ENCODE results near the gene SLC12A7.
"Not testable (repeated sequence)": the region's sequence is repeated elsewhere in the genome, so short reads cannot be mapped to it uniquely, and the experiment has no call there.

SLC12A7 gene

GRCh38 chr5:1088031-1088430, 23.8 kb downstream of the SLC12A7 start:
- TF ChIP-seq TAF1 (IDR thresholded peaks at IDR 0.05; ENCODE audit: borderline replicate concordance, low read depth, low read length) = no peak
- TF ChIP-seq POLR2A (IDR thresholded peaks at IDR 0.05; ENCODE audit: low read depth, low read length) = no peak
- no peak for TF ChIP-seq POLR2AphosphoS5 (IDR thresholded peaks at IDR 0.05; ENCODE audit: low read depth, low read length)
- no peak for FAIRE-seq

GRCh38 chr5:1087428-1087827, 24.4 kb downstream of the SLC12A7 start:
- FAIRE-seq (no peak), DNase-seq (ENCODE audit: insufficient read length) (no peak)
- TF ChIP-seq TAF1 (IDR thresholded peaks at IDR 0.05; ENCODE audit: borderline replicate concordance, low read depth, low read length) = no peak
- TF ChIP-seq POLR2A (IDR thresholded peaks at IDR 0.05; ENCODE audit: low read depth, low read length) = no peak
- no peak for TF ChIP-seq POLR2AphosphoS5 (IDR thresholded peaks at IDR 0.05; ENCODE audit: low read depth, low read length)

More at GRCh38 chr5:1088031-1088430, 23.8 kb downstream of the SLC12A7 start:
- DNase-seq (ENCODE audit: insufficient read length) = no peak

GRCh38 chr5:1086871-1087270, 25.0 kb downstream of the SLC12A7 start:
- FAIRE-seq (no peak), DNase-seq (ENCODE audit: insufficient read length) (no peak)
- TF ChIP-seq POLR2A (IDR thresholded peaks at IDR 0.05; ENCODE audit: low read depth, low read length) = no peak
- TF ChIP-seq POLR2AphosphoS5 (IDR thresholded peaks at IDR 0.05; ENCODE audit: low read depth, low read length) = no peak
- no peak for TF ChIP-seq TAF1 (IDR thresholded peaks at IDR 0.05; ENCODE audit: borderline replicate concordance, low read depth, low read length)

GRCh38 chr5:1086137-1086536, 25.7 kb downstream of the SLC12A7 start:
- no peak for TF ChIP-seq POLR2A (IDR thresholded peaks at IDR 0.05; ENCODE audit: low read depth, low read length)
- TF ChIP-seq TAF1 (IDR thresholded peaks at IDR 0.05; ENCODE audit: borderline replicate concordance, low read depth, low read length) = no peak
- TF ChIP-seq POLR2AphosphoS5 (IDR thresholded peaks at IDR 0.05; ENCODE audit: low read depth, low read length) = no peak
- no peak for FAIRE-seq
- no peak for DNase-seq (ENCODE audit: insufficient read length)

GRCh38 chr5:1085391-1085790, 26.5 kb downstream of the SLC12A7 start:
- no peak for DNase-seq (ENCODE audit: insufficient read length)
- TF ChIP-seq POLR2A (IDR thresholded peaks at IDR 0.05; ENCODE audit: low read depth, low read length) = no peak
- no peak for TF ChIP-seq TAF1 (IDR thresholded peaks at IDR 0.05; ENCODE audit: borderline replicate concordance, low read depth, low read length)
- no peak for TF ChIP-seq POLR2AphosphoS5 (IDR thresholded peaks at IDR 0.05; ENCODE audit: low read depth, low read length)

GRCh38 chr5:1083823-1084605, 27.8 kb downstream of the SLC12A7 start:
- FAIRE-seq = no peak
- TF ChIP-seq TAF1 (IDR thresholded peaks at IDR 0.05; ENCODE audit: borderline replicate concordance, low read depth, low read length) (no peak), POLR2A (IDR thresholded peaks at IDR 0.05; ENCODE audit: low read depth, low read length) (no peak), POLR2AphosphoS5 (IDR thresholded peaks at IDR 0.05; ENCODE audit: low read depth, low read length) (no peak)

More at GRCh38 chr5:1085391-1085790, 26.5 kb downstream of the SLC12A7 start:
- no peak for FAIRE-seq

GRCh38 chr5:1083026-1083425, 28.8 kb downstream of the SLC12A7 start:
- DNase-seq (ENCODE audit: insufficient read length); FAIRE-seq: not testable (repeated sequence)

More at GRCh38 chr5:1083823-1084605, 27.8 kb downstream of the SLC12A7 start:
- no peak for DNase-seq (ENCODE audit: insufficient read length)

- TF ChIP-seq TAF1 (IDR thresholded peaks at IDR 0.05; ENCODE audit: borderline replicate concordance, low read depth, low read length) (no peak), POLR2AphosphoS5 (IDR thresholded peaks at IDR 0.05; ENCODE audit: low read depth, low read length) (no peak), POLR2A (IDR thresholded peaks at IDR 0.05; ENCODE audit: low read depth, low read length) (no peak)
- DNase-seq (ENCODE audit: insufficient read length) (no peak), FAIRE-seq (no peak)
These were observed 30.3 kb downstream of the SLC12A7 start for GRCh38 chr5:1081519-1081918.

- TF ChIP-seq TAF1 (IDR thresholded peaks at IDR 0.05; ENCODE audit: borderline replicate concordance, low read depth, low read length) (no peak), POLR2AphosphoS5 (IDR thresholded peaks at IDR 0.05; ENCODE audit: low read depth, low read length) (no peak), POLR2A (IDR thresholded peaks at IDR 0.05; ENCODE audit: low read depth, low read length) (no peak)
- FAIRE-seq (no peak), DNase-seq (ENCODE audit: insufficient read length) (no peak)
These were observed 31.4 kb downstream of the SLC12A7 start for GRCh38 chr5:1080432-1080831.

- no peak for DNase-seq (ENCODE audit: insufficient read length)
These were observed 31.9 kb downstream of the SLC12A7 start for GRCh38 chr5:1079961-1080360.

GRCh38 chr5:1079486-1079885, 32.4 kb downstream of the SLC12A7 start:
- DNase-seq (ENCODE audit: insufficient read length) (no peak), FAIRE-seq (no peak)
- no peak for TF ChIP-seq POLR2AphosphoS5 (IDR thresholded peaks at IDR 0.05; ENCODE audit: low read depth, low read length)
- no peak for TF ChIP-seq TAF1 (IDR thresholded peaks at IDR 0.05; ENCODE audit: borderline replicate concordance, low read depth, low read length)
- no peak for TF ChIP-seq POLR2A (IDR thresholded peaks at IDR 0.05; ENCODE audit: low read depth, low read length)

More at GRCh38 chr5:1079961-1080360, 31.9 kb downstream of the SLC12A7 start:
- TF ChIP-seq POLR2AphosphoS5 (IDR thresholded peaks at IDR 0.05; ENCODE audit: low read depth, low read length) = no peak
- TF ChIP-seq POLR2A (IDR thresholded peaks at IDR 0.05; ENCODE audit: low read depth, low read length) = no peak
- TF ChIP-seq TAF1 (IDR thresholded peaks at IDR 0.05; ENCODE audit: borderline replicate concordance, low read depth, low read length) = no peak
- no peak for FAIRE-seq

GRCh38 chr5:1078851-1079250, 33.0 kb downstream of the SLC12A7 start:
- DNase-seq (ENCODE audit: insufficient read length) = no peak
- no peak for TF ChIP-seq POLR2AphosphoS5 (IDR thresholded peaks at IDR 0.05; ENCODE audit: low read depth, low read length)
- TF ChIP-seq TAF1 (IDR thresholded peaks at IDR 0.05; ENCODE audit: borderline replicate concordance, low read depth, low read length) = no peak
- no peak for TF ChIP-seq POLR2A (IDR thresholded peaks at IDR 0.05; ENCODE audit: low read depth, low read length)
- FAIRE-seq = no peak
